Measurements from ENCODE around the gene MAFG.

Gene MAFG

GRCh38 chr17:81908793-81909192 is 18.7 kb downstream of the MAFG start:
- DNase-seq, result no peak

- DNase-seq, result no peak
Measured at GRCh38 chr17:81907219-81908145, 20.1 kb downstream of the MAFG start.

GRCh38 chr17:81906476-81907218 is 20.9 kb downstream of the MAFG start:
- no peak for DNase-seq

- no peak for DNase-seq
Measured at GRCh38 chr17:81905993-81906392, 21.5 kb downstream of the MAFG start.

- DNase-seq, result no peak
Measured at GRCh38 chr17:81905424-81905875, 22.1 kb downstream of the MAFG start.

GRCh38 chr17:81904600-81905423 is 22.7 kb downstream of the MAFG start:
- DNase-seq, result no peak

- no peak for DNase-seq
Measured at GRCh38 chr17:81903896-81904599, 23.5 kb downstream of the MAFG start.

GRCh38 chr17:81903415-81903831 is 24.1 kb downstream of the MAFG start:
- DNase-seq, result no peak

- DNase-seq, result no peak
Measured at GRCh38 chr17:81902653-81903414, 24.7 kb downstream of the MAFG start.

- DNase-seq, result no peak
Measured at GRCh38 chr17:81902023-81902652, 25.4 kb downstream of the MAFG start, which contains the start of gene NPB. Gene NPB, plus strand, starts transcription at chr17:81902238. Its CDS starts 40 bp downstream, at chr17:81902278.

- DNase-seq, result no peak
Measured at GRCh38 chr17:81901167-81902022, 26.1 kb downstream of the MAFG start.

GRCh38 chr17:81900181-81900820 is 27.2 kb downstream of the MAFG start:
- no peak for DNase-seq

GRCh38 chr17:81899514-81900166 is 27.9 kb downstream of the MAFG start:
- DNase-seq, result no peak

- no peak for DNase-seq
Measured at GRCh38 chr17:81898885-81899284, 28.6 kb downstream of the MAFG start.

GRCh38 chr17:81898029-81898866 is 29.3 kb downstream of the MAFG start:
- no peak for DNase-seq

GRCh38 chr17:81895400-81895799 is 32.1 kb downstream of the MAFG start:
- no peak for DNase-seq

- DNase-seq, result no peak
Measured at GRCh38 chr17:81891303-81891552, 36.3 kb downstream of the MAFG start.
